Right lobe of liver (tissue), 4 donors: Measurements from ENCODE around the gene MFN2.

Experiments used
- CTCF ChIP-seq, 4 donors: fragments of 200-600 bp in 3 of 4; fragments of 450-650 bp in 1 of 4; IDR thresholded peaks; one replicate each; pipeline versions ENCODE4 v1.5.1 to v1.8.0; 2016 to 2022; ENCODE audit warnings: antibody characterized with exemption in 4 of 4, mild to moderate bottlenecking in 2 of 4
- POLR2A ChIP-seq: fragments of 450-650 bp; IDR thresholded peaks from one replicate; pipeline ENCODE4 v1.6.1; 2017; ENCODE audit warnings: antibody characterized with exemption, mild to moderate bottlenecking
- donor health status: DM: no; HTN: no; CAD: no.
- donor health status: DM: no; HTN: no; CAD: no.
- donor health status: DM: no; HTN: yes; CAD: no.

GRCh38 chr1:12026586-12026985 is 46.3 kb downstream of the MFN2 start:
- TF ChIP-seq POLR2A (no peak), CTCF (IDR thresholded peaks at IDR 0.05) (no peak)
